PC-9 (cell line): ENCODE results near the gene ZDHHC20.

Source experiments
- EZH2 ChIP-seq: fragments of 200-600 bp; sonication (generic); IDR thresholded peaks from 2 replicates; pipeline ENCODE4 v1.8.0; 2017; ENCODE audit warnings: antibody characterized with exemption, low read depth
- TF ChIP-seq, protein P1 (sequence below): fragments of 200-600 bp; sonication (generic); conservative IDR thresholded peaks from 2 replicates; pipeline ENCODE4 v1.6.1; 2017; ENCODE audit warnings: mixed run types, antibody characterized with exemption, mild to moderate bottlenecking, moderate library complexity

GRCh38 chr13:21453387-21454081 is 5.6 kb downstream of the ZDHHC20 start:
- TF ChIP-seq, protein P1, sequence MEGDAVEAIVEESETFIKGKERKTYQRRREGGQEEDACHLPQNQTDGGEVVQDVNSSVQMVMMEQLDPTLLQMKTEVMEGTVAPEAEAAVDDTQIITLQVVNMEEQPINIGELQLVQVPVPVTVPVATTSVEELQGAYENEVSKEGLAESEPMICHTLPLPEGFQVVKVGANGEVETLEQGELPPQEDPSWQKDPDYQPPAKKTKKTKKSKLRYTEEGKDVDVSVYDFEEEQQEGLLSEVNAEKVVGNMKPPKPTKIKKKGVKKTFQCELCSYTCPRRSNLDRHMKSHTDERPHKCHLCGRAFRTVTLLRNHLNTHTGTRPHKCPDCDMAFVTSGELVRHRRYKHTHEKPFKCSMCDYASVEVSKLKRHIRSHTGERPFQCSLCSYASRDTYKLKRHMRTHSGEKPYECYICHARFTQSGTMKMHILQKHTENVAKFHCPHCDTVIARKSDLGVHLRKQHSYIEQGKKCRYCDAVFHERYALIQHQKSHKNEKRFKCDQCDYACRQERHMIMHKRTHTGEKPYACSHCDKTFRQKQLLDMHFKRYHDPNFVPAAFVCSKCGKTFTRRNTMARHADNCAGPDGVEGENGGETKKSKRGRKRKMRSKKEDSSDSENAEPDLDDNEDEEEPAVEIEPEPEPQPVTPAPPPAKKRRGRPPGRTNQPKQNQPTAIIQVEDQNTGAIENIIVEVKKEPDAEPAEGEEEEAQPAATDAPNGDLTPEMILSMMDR = no peak
- TF ChIP-seq EZH2 = no peak
